ENCODE measurements around the gene WNT7A.

The WNT7A gene

DNA sequence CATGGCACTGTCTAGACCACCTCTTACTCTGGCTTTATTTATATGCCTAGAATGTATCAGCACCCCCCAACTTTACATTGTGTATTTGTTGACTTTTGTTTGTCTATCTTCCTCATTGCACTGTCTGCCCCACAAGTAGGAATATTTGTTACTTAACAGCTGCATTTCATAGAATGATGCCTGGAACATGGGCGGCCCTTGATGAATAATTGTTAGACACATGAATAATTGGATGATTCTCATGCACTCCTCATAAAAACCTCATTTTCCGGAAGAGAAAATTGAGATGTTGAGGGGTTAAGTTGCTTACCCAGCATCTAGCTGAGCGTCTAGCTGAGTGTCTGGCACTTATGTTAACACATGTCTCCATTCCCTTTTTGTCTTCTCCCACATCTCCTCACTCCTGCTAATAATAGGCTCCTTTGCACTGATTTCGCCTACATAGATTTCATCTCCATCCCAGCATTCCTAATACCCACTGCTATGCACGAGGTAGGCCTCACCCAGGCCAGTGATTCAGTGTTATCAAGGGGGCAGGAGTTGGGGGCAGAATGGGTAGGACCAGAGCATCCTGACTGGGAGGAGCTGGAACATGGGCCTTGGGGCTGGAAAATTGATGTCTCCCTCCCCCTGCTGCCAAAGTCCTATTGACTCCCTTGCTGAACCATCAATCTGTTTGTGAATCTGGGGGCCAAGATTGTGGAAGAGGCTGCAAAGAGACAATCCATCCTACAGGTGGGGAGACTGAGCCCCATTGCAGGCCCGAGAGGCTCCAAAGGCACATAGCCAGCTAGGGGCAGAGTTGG is 7.8 kb upstream of the WNT7A start:
- H4K20me1 ChIP-seq (ENCODE audit: insufficient read depth, low read length), result no peaks in the 10 kb centered on the region
- no peaks in the 10 kb centered on the region for H3K79me2 ChIP-seq (ENCODE audit: insufficient read depth, low read length)
- peaks cover 15% of the 10 kb centered on the region for H3K4me1 ChIP-seq (ENCODE audit: insufficient read depth, low read length)
- no peak overlapping the region for H2AFZ ChIP-seq (ENCODE audit: low read depth, low read length)
- TF ChIP-seq EZH2 (IDR thresholded peaks at IDR 0.05; ENCODE audit: borderline replicate concordance, low read depth, low read length, severe bottlenecking), result no peak
- TF ChIP-seq, protein P1, sequence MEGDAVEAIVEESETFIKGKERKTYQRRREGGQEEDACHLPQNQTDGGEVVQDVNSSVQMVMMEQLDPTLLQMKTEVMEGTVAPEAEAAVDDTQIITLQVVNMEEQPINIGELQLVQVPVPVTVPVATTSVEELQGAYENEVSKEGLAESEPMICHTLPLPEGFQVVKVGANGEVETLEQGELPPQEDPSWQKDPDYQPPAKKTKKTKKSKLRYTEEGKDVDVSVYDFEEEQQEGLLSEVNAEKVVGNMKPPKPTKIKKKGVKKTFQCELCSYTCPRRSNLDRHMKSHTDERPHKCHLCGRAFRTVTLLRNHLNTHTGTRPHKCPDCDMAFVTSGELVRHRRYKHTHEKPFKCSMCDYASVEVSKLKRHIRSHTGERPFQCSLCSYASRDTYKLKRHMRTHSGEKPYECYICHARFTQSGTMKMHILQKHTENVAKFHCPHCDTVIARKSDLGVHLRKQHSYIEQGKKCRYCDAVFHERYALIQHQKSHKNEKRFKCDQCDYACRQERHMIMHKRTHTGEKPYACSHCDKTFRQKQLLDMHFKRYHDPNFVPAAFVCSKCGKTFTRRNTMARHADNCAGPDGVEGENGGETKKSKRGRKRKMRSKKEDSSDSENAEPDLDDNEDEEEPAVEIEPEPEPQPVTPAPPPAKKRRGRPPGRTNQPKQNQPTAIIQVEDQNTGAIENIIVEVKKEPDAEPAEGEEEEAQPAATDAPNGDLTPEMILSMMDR (IDR thresholded peaks at IDR 0.05; ENCODE audit: borderline replicate concordance, extremely low read depth, low read length, poor library complexity, severe bottlenecking), result no peak
- no peak overlapping the region for H3K9ac ChIP-seq (ENCODE audit: low read depth, low read length)
- ATAC-seq (ENCODE audit: insufficient read depth, low read depth), result no peak
- DNase-seq, result no peak
- H3K4me3 ChIP-seq (ENCODE audit: low read depth in 1 of 2, low read length in 2 of 2), result no peak overlapping the region
- H3K27ac ChIP-seq (ENCODE audit: low read length), result no peak overlapping the region
- H3K27me3 ChIP-seq (ENCODE audit: insufficient read depth, low read length, poor library complexity), result peaks cover 11% of the 10 kb centered on the region
- no peak overlapping the region for H3K4me2 ChIP-seq (ENCODE audit: insufficient read depth, low read length)
- no peaks in the 10 kb centered on the region for H3K36me3 ChIP-seq (ENCODE audit: insufficient read depth, low read length)
- no peaks in the 10 kb centered on the region for H3K9me3 ChIP-seq (ENCODE audit: insufficient read depth, low read length, severe bottlenecking)

DNA sequence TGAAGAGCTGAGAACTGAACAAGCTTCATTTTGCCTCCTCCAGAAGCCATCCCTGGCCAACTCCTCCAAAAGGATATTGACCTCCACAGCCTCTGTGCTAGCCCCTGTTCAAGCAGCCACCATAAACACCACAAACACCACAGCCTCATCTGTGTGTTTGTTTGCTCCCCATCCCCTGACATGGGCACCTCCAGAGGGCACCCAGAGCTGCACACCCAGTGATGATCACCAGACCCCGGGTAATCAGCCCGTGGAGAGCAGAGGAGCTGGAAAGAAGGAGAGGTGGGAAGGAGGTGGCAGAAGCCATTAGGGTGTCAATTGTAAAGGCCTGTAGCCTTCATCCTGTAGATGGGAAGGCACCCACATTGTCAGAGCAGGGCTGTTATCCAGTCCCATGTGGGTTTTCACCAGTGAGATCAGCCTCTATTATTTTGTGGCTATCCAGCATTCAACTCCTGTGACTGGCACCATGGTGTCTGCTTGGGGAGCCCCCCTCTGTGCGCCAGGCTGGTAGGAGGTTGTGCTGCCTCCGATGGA is 6.8 kb upstream of the WNT7A start:
- Histone ChIP-seq H3K4me2 (ENCODE audit: insufficient read depth, low read length) (no peak overlapping the region), H3K27me3 (ENCODE audit: insufficient read depth, low read length, poor library complexity) (peaks cover 11% of the 10 kb centered on the region)

DNA sequence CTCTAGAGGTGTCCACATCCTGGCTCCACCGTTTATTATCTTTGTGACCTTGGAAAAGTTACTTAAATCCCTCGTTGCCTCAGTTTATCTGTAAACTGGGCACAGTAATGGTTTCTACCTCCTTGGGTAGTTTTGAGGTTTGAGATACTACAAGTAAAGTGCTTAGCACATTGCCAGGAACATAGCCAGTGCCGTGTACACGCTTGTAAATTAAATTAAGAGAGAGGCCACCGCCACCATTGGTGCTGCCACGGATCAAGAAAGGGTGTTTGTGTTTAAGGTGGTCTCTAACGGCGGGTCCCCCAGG is 5.8 kb upstream of the WNT7A start:
- ATAC-seq (ENCODE audit: insufficient read depth, low read depth), result no peak
- Histone ChIP-seq H3K4me3 (ENCODE audit: low read depth in 1 of 2, low read length in 2 of 2) (no peak overlapping the region), H3K27ac (ENCODE audit: low read length) (no peak overlapping the region), H3K4me2 (ENCODE audit: insufficient read depth, low read length) (no peak overlapping the region), H3K36me3 (ENCODE audit: insufficient read depth, low read length) (no peaks in the 10 kb centered on the region), H3K9me3 (ENCODE audit: insufficient read depth, low read length, severe bottlenecking) (no peaks in the 10 kb centered on the region), H3K27me3 (ENCODE audit: insufficient read depth, low read length, poor library complexity) (peaks cover 11% of the 10 kb centered on the region), H3K79me2 (ENCODE audit: insufficient read depth, low read length) (no peaks in the 10 kb centered on the region), H4K20me1 (ENCODE audit: insufficient read depth, low read length) (no peaks in the 10 kb centered on the region), H3K4me1 (ENCODE audit: insufficient read depth, low read length) (peaks cover 6% of the 10 kb centered on the region), H2AFZ (ENCODE audit: low read depth, low read length) (no peak overlapping the region), H3K9ac (ENCODE audit: low read depth, low read length) (no peak overlapping the region)
- TF ChIP-seq, protein P1 (IDR thresholded peaks at IDR 0.05; ENCODE audit: borderline replicate concordance, extremely low read depth, low read length, poor library complexity, severe bottlenecking), result no peak
- no peak for TF ChIP-seq EZH2 (IDR thresholded peaks at IDR 0.05; ENCODE audit: borderline replicate concordance, low read depth, low read length, severe bottlenecking)
- no peak for DNase-seq

More for the DNA sequence above, 6.8 kb upstream of the WNT7A start:
- H3K27ac ChIP-seq (ENCODE audit: low read length), result no peak overlapping the region
- peaks cover 15% of the 10 kb centered on the region for H3K4me1 ChIP-seq (ENCODE audit: insufficient read depth, low read length)
- no peaks in the 10 kb centered on the region for H3K9me3 ChIP-seq (ENCODE audit: insufficient read depth, low read length, severe bottlenecking)
- no peak for DNase-seq
- ATAC-seq (ENCODE audit: insufficient read depth, low read depth), result no peak
- H3K9ac ChIP-seq (ENCODE audit: low read depth, low read length), result no peak overlapping the region
- H3K79me2 ChIP-seq (ENCODE audit: insufficient read depth, low read length), result no peaks in the 10 kb centered on the region
- no peaks in the 10 kb centered on the region for H3K36me3 ChIP-seq (ENCODE audit: insufficient read depth, low read length)
- no peak overlapping the region for H3K4me3 ChIP-seq (ENCODE audit: low read depth in 1 of 2, low read length in 2 of 2)
- no peak overlapping the region for H2AFZ ChIP-seq (ENCODE audit: low read depth, low read length)
- H4K20me1 ChIP-seq (ENCODE audit: insufficient read depth, low read length), result no peaks in the 10 kb centered on the region
- TF ChIP-seq, protein P1 (IDR thresholded peaks at IDR 0.05; ENCODE audit: borderline replicate concordance, extremely low read depth, low read length, poor library complexity, severe bottlenecking), result no peak
- no peak for TF ChIP-seq EZH2 (IDR thresholded peaks at IDR 0.05; ENCODE audit: borderline replicate concordance, low read depth, low read length, severe bottlenecking)

All from DND-41 (cell line).